ENCODE results near the gene KCTD1.

Gene KCTD1

GRCh38 chr18:26547646-26548414 is 523 bp downstream of the KCTD1 start:
- Histone ChIP-seq H3K27ac (ENCODE audit: low read depth, low read length, severe bottlenecking) (no peak overlapping the region), H3K4me1 (ENCODE audit: control insufficient read depth, insufficient read depth, low read length, poor library complexity, severe bottlenecking) (peaks cover 15% of the 10 kb centered on the region), H3K36me3 (ENCODE audit: control insufficient read depth, insufficient read depth, low read length) (peaks cover 2% of the 10 kb centered on the region), H3K4me3 (ENCODE audit: extremely low read depth, insufficient read depth, low read length, poor library complexity, severe bottlenecking) (peak overlapping the region; percentile 65), H3K9me3 (ENCODE audit: control insufficient read depth, low read length) (no peaks in the 10 kb centered on the region)
- 1% methylated on average over 75 to 77 of the region's 84 CpGs for WGBS, 2 experiments (ENCODE audit: insufficient coverage in 2 of 2)

DNA sequence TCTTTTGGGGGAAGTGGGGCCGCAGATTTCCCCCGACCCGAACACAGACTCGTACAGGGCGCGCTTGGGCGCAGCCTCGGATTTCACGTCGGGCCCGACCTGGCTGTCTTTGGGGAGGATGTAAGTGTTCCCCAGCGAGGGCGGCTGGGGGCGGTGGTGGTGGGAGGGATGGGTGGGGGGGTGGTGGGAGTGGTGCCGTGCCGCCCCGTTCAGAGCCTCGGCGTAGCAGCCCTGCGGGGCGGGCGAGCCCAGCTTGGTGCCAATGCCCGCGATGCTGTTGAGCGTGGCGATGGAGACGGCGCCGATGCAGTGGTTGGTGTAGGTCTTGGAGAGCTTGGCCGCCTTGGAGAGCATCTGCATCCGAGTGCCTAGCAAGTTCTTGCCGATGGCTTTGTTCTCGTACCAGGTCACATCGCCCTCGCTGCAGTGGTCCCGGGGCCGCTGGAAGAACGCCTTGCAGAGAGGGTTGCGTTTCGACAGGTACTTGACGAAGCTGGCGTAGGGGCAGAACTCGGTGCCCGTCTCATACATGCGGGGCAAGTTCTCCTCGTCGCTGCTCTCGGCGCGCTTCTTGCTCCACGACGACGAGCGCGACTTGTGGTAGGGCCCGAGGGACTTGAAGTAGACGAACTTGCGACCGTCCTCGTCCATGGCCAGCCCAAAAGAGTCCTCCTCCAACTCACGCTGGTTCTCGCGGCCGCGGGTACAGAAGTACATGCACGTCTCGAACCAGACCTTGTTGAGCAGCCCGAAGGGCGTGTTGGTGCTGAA is 1.3 kb downstream of the KCTD1 start:
- peaks cover 2% of the 10 kb centered on the region for H3K36me3 ChIP-seq (ENCODE audit: control insufficient read depth, insufficient read depth, low read length)
- peak overlapping the region; percentile 65 for H3K4me3 ChIP-seq (ENCODE audit: extremely low read depth, insufficient read depth, low read length, poor library complexity, severe bottlenecking)
- no peak overlapping the region for H3K27ac ChIP-seq (ENCODE audit: low read depth, low read length, severe bottlenecking)
- peaks cover 15% of the 10 kb centered on the region for H3K4me1 ChIP-seq (ENCODE audit: control insufficient read depth, insufficient read depth, low read length, poor library complexity, severe bottlenecking)
- WGBS, 2 experiments (ENCODE audit: insufficient coverage in 2 of 2) = 5 to 6% methylated on average over 47 to 60 of the region's 69 CpGs
- no peaks in the 10 kb centered on the region for H3K9me3 ChIP-seq (ENCODE audit: control insufficient read depth, low read length)

DNA sequence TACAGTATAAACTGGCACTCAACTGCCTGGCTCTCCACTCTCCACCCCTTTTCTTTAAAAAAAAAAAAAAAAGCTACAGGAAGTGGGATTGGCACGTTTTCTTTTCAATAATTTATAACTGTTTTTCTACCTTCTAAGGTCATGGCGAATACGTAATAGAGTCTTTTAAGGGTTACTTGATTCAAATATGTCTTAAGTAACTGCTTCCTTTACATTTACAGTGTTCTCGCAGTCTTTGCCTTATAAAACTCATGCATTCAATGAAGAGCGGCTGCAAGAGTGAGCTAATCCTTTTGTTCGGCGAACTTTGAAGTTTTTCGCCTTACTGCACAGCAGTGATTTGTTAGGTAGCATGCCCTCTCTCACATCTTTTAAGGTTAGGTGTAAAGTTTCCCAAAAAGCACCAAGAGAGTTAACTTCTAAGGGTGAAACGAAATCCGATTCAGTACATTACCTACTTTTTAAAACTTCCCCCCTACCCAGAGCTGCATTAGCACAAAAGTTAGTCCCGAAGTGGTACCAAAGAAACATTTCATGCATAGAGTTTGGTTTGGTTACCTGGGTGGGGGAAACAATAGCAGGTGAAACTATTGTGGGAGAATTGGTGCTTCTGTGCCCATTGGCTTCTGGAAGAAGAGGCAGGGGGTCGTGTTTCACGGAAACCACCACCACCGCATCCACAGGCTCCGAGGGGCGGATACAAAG is 2.0 kb downstream of the KCTD1 start:
- H3K27ac ChIP-seq (ENCODE audit: low read depth, low read length, severe bottlenecking) = no peak overlapping the region
- peak overlapping the region; percentile 20 for H3K4me3 ChIP-seq (ENCODE audit: extremely low read depth, insufficient read depth, low read length, poor library complexity, severe bottlenecking)
- H3K4me1 ChIP-seq (ENCODE audit: control insufficient read depth, insufficient read depth, low read length, poor library complexity, severe bottlenecking) = peaks cover 16% of the 10 kb centered on the region
- H3K36me3 ChIP-seq (ENCODE audit: control insufficient read depth, insufficient read depth, low read length) = peaks cover 2% of the 10 kb centered on the region
- WGBS, 2 experiments (ENCODE audit: insufficient coverage in 2 of 2) = 27 to 50% methylated on average over 2 to 10 of the region's 16 CpGs
- no peaks in the 10 kb centered on the region for H3K9me3 ChIP-seq (ENCODE audit: control insufficient read depth, low read length)

DNA sequence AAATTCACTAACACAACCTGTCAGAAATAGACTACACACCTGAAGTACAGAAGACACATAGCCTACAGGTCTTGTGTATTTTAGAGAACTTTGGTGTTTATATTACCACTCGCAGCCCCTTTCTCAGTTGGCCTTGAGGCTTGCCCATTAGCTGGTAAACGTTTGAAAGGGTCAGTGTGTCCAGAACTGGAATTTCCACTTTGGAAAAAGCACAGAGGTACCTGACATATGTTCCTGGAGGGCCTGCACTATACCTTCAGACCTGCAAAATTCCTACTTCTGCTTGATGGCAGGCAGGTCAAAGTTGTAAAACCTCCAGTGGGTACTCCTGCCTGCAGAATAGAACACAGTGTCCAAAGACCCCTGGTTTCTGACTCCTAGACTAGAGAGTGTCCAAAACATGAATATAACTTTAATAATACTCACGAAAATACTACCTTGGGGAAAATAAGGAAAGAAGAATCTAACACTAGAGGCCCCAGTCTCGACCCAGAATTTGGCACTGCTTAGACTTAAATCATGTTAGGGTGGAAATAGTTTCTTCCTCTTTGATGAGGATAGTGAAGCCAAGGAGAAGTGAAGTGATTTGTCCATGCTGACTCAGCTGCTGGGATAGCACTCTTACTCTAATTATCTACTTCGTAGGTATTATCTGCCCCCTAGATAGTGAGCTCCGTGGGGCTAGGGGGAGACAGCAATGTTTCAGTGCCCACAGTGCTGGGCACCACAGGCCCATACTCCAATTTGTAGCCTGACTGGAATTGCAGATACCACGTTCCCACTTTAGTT is 2.8 kb downstream of the KCTD1 start:
- Histone ChIP-seq H3K4me1 (ENCODE audit: control insufficient read depth, insufficient read depth, low read length, poor library complexity, severe bottlenecking) (peaks cover 18% of the 10 kb centered on the region), H3K36me3 (ENCODE audit: control insufficient read depth, insufficient read depth, low read length) (peaks cover 2% of the 10 kb centered on the region), H3K9me3 (ENCODE audit: control insufficient read depth, low read length) (no peaks in the 10 kb centered on the region), H3K4me3 (ENCODE audit: extremely low read depth, insufficient read depth, low read length, poor library complexity, severe bottlenecking) (no peak overlapping the region), H3K27ac (ENCODE audit: low read depth, low read length, severe bottlenecking) (no peak overlapping the region)
- WGBS, 2 experiments (ENCODE audit: insufficient coverage in 2 of 2) = 72 to 75% methylated on average over 5 of the region's 7 CpGs

- Histone ChIP-seq H3K9me3 (ENCODE audit: control insufficient read depth, low read length) (no peaks in the 10 kb centered on the region), H3K4me3 (ENCODE audit: extremely low read depth, insufficient read depth, low read length, poor library complexity, severe bottlenecking) (no peak overlapping the region), H3K36me3 (ENCODE audit: control insufficient read depth, insufficient read depth, low read length) (peaks cover 2% of the 10 kb centered on the region), H3K4me1 (ENCODE audit: control insufficient read depth, insufficient read depth, low read length, poor library complexity, severe bottlenecking) (peaks cover 21% of the 10 kb centered on the region), H3K27ac (ENCODE audit: low read depth, low read length, severe bottlenecking) (no peak overlapping the region)
- WGBS, 2 experiments (ENCODE audit: insufficient coverage in 2 of 2) = 87 to 96% methylated on average over 3 of the region's 4 CpGs
Measured at GRCh38 chr18:26544451-26544850, 3.9 kb downstream of the KCTD1 start.

GRCh38 chr18:26543373-26543772 is 5.0 kb downstream of the KCTD1 start:
- H3K4me1 ChIP-seq (ENCODE audit: control insufficient read depth, insufficient read depth, low read length, poor library complexity, severe bottlenecking) = peaks cover 21% of the 10 kb centered on the region

GRCh38 chr18:26540043-26540628 is 8.2 kb downstream of the KCTD1 start:
- no peaks in the 10 kb centered on the region for H3K36me3 ChIP-seq (ENCODE audit: control insufficient read depth, insufficient read depth, low read length)
- WGBS, 2 experiments (ENCODE audit: insufficient coverage in 2 of 2) = 58 to 76% methylated on average over 4 to 6 of the region's 6 CpGs
- no peaks in the 10 kb centered on the region for H3K9me3 ChIP-seq (ENCODE audit: control insufficient read depth, low read length)
- H3K27ac ChIP-seq (ENCODE audit: low read depth, low read length, severe bottlenecking) = no peak overlapping the region
- peaks cover 19% of the 10 kb centered on the region for H3K4me1 ChIP-seq (ENCODE audit: control insufficient read depth, insufficient read depth, low read length, poor library complexity, severe bottlenecking)
- H3K4me3 ChIP-seq (ENCODE audit: extremely low read depth, insufficient read depth, low read length, poor library complexity, severe bottlenecking) = no peak overlapping the region

More at GRCh38 chr18:26543373-26543772, 5.0 kb downstream of the KCTD1 start:
- no peaks in the 10 kb centered on the region for H3K9me3 ChIP-seq (ENCODE audit: control insufficient read depth, low read length)
- H3K27ac ChIP-seq (ENCODE audit: low read depth, low read length, severe bottlenecking) = no peak overlapping the region
- H3K4me3 ChIP-seq (ENCODE audit: extremely low read depth, insufficient read depth, low read length, poor library complexity, severe bottlenecking) = no peak overlapping the region
- H3K36me3 ChIP-seq (ENCODE audit: control insufficient read depth, insufficient read depth, low read length) = peaks cover 2% of the 10 kb centered on the region
- no CpG with 5 or more reads among the region's 1 CpG for WGBS, 2 experiments (ENCODE audit: insufficient coverage in 2 of 2)

- Histone ChIP-seq H3K27ac (ENCODE audit: low read depth, low read length, severe bottlenecking) (no peak overlapping the region), H3K4me3 (ENCODE audit: extremely low read depth, insufficient read depth, low read length, poor library complexity, severe bottlenecking) (no peak overlapping the region), H3K9me3 (ENCODE audit: control insufficient read depth, low read length) (no peaks in the 10 kb centered on the region), H3K36me3 (ENCODE audit: control insufficient read depth, insufficient read depth, low read length) (no peaks in the 10 kb centered on the region), H3K4me1 (ENCODE audit: control insufficient read depth, insufficient read depth, low read length, poor library complexity, severe bottlenecking) (peaks cover 15% of the 10 kb centered on the region)
- WGBS, 2 experiments (ENCODE audit: insufficient coverage in 2 of 2) = 78 to 100% methylated on average over 1 to 2 of the region's 2 CpGs
Measured at GRCh38 chr18:26538524-26538923, 9.8 kb downstream of the KCTD1 start.

DNA sequence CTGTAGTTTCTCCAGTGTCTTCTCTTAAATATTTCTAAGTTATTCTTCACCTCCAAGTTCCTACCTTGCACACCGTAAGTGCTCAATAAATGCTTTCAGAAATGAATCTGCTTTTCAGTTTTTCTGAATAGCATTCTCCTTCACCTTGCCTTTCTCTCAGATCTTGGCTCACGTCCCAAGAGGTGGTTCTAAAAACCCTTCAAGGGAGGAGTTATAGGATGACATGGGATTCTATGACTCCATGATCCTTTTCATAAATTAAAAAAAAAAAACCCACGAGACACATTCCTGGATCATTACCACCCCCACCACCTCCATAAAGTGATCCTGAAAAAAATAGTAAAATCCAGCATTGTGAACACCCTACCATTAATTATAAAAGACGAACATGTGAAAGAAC is 11.7 kb downstream of the KCTD1 start:
- no peaks in the 10 kb centered on the region for H3K36me3 ChIP-seq (ENCODE audit: control insufficient read depth, insufficient read depth, low read length)
- 100% methylated on average over 1 of the region's 4 CpGs; no CpG with 5 or more reads in 1 of the 2 experiments for WGBS, 2 experiments (ENCODE audit: insufficient coverage in 2 of 2)

GRCh38 chr18:26536032-26536431 is 12.3 kb downstream of the KCTD1 start:
- Histone ChIP-seq H3K36me3 (ENCODE audit: control insufficient read depth, insufficient read depth, low read length) (no peaks in the 10 kb centered on the region), H3K27ac (ENCODE audit: low read depth, low read length, severe bottlenecking) (no peak overlapping the region), H3K9me3 (ENCODE audit: control insufficient read depth, low read length) (no peaks in the 10 kb centered on the region), H3K4me3 (ENCODE audit: extremely low read depth, insufficient read depth, low read length, poor library complexity, severe bottlenecking) (no peak overlapping the region), H3K4me1 (ENCODE audit: control insufficient read depth, insufficient read depth, low read length, poor library complexity, severe bottlenecking) (peaks cover 10% of the 10 kb centered on the region)
- WGBS, 2 experiments (ENCODE audit: insufficient coverage in 2 of 2) = 82% methylated on average over 1 of the region's 1 CpG; no CpG with 5 or more reads in 1 of the 2 experiments

More for the DNA sequence above, 11.7 kb downstream of the KCTD1 start:
- no peak overlapping the region for H3K27ac ChIP-seq (ENCODE audit: low read depth, low read length, severe bottlenecking)
- no peak overlapping the region for H3K4me3 ChIP-seq (ENCODE audit: extremely low read depth, insufficient read depth, low read length, poor library complexity, severe bottlenecking)
- peaks cover 15% of the 10 kb centered on the region for H3K4me1 ChIP-seq (ENCODE audit: control insufficient read depth, insufficient read depth, low read length, poor library complexity, severe bottlenecking)
- no peaks in the 10 kb centered on the region for H3K9me3 ChIP-seq (ENCODE audit: control insufficient read depth, low read length)

Measured in mesodermal cell (in vitro differentiated cells).